Stimulated activated naive CD8-positive, alpha-beta T cell treated with anti-CD3 and anti-CD28 coated beads, Interleukin-15, Interleukin-2, amounts not matched to agents 100 ng/mL and 50 ng/mL, for 24 hours (primary cell): Measurements from ENCODE around the gene HLA-DQB1.
"Not testable (repeated sequence)": the region's sequence is repeated elsewhere in the genome, so short reads cannot be mapped to it uniquely, and the experiment has no call there.

ENCODE experiments used
- H3K27ac Mint-ChIP-seq: one replicate; pipeline ENCODE4 v1.8.0; 2021; ENCODE audit warnings: mild to moderate bottlenecking, mixed read lengths
- H3K27me3 Mint-ChIP-seq: one replicate; pipeline ENCODE4 v1.8.0; 2021; ENCODE audit warnings: mixed read lengths
- H3K36me3 Mint-ChIP-seq: one replicate; pipeline ENCODE4 v1.8.0; 2021; ENCODE audit warnings: low read depth, mixed read lengths
- H3K4me1 Mint-ChIP-seq: one replicate; pipeline ENCODE4 v1.8.0; 2021; ENCODE audit warnings: low read depth, mixed read lengths
- H3K4me3 Mint-ChIP-seq: one replicate; pipeline ENCODE4 v1.8.0; 2021; ENCODE audit warnings: mild to moderate bottlenecking, mixed read lengths
- H3K9me3 Mint-ChIP-seq: one replicate; pipeline ENCODE4 v1.8.0; 2021; ENCODE audit warnings: mixed read lengths

The HLA-DQB1 gene

GRCh38 chr6:32642720-32643106 lies 23.7 kb downstream of the HLA-DQB1 start:
- Mint-ChIP-seq H3K27me3 (peaks cover 3% of the 10 kb centered on the region), H3K9me3 (no peaks in the 10 kb centered on the region), H3K36me3 (peaks cover 20% of the 10 kb centered on the region), H3K4me3 (no peak overlapping the region), H3K27ac (peak overlapping the region; percentile 5), H3K4me1 (peaks cover 36% of the 10 kb centered on the region)

GRCh38 chr6:32641785-32642719 lies 24.4 kb downstream of the HLA-DQB1 start:
- H3K27ac Mint-ChIP-seq = peak overlapping the region; percentile 5
- peaks cover 38% of the 10 kb centered on the region for H3K4me1 Mint-ChIP-seq
- H3K36me3 Mint-ChIP-seq = peaks cover 20% of the 10 kb centered on the region
- H3K9me3 Mint-ChIP-seq, H3K27me3 Mint-ChIP-seq, H3K4me3 Mint-ChIP-seq: not testable (repeated sequence)

- H3K4me1 Mint-ChIP-seq = peaks cover 40% of the 10 kb centered on the region
- H3K27me3 Mint-ChIP-seq = peaks cover 3% of the 10 kb centered on the region
- H3K27ac Mint-ChIP-seq = no peak overlapping the region
- H3K9me3 Mint-ChIP-seq = no peaks in the 10 kb centered on the region
- peaks cover 20% of the 10 kb centered on the region for H3K36me3 Mint-ChIP-seq
- H3K4me3 Mint-ChIP-seq = peak overlapping the region; percentile 40
These were observed 25.3 kb downstream of the HLA-DQB1 start for GRCh38 chr6:32641122-32641521.

- Mint-ChIP-seq H3K27ac (no peak overlapping the region), H3K36me3 (peaks cover 16% of the 10 kb centered on the region), H3K9me3 (no peaks in the 10 kb centered on the region), H3K4me3 (peak overlapping the region; percentile 53), H3K27me3 (peaks cover 3% of the 10 kb centered on the region), H3K4me1 (peaks cover 53% of the 10 kb centered on the region)
These were observed 26.7 kb downstream of the HLA-DQB1 start for GRCh38 chr6:32639440-32640394.

- Mint-ChIP-seq H3K4me3 (peak overlapping the region; percentile 78), H3K9me3 (no peaks in the 10 kb centered on the region), H3K27ac (peak overlapping the region; percentile 79), H3K27me3 (peaks cover 3% of the 10 kb centered on the region), H3K36me3 (peaks cover 13% of the 10 kb centered on the region), H3K4me1 (peaks cover 55% of the 10 kb centered on the region)
These were observed 27.8 kb downstream of the HLA-DQB1 start for GRCh38 chr6:32638532-32639219.

GRCh38 chr6:32637883-32638282 lies 28.6 kb downstream of the HLA-DQB1 start:
- peaks cover 7% of the 10 kb centered on the region for H3K36me3 Mint-ChIP-seq
- peak overlapping the region; percentile 59 for H3K27ac Mint-ChIP-seq
- peaks cover 3% of the 10 kb centered on the region for H3K27me3 Mint-ChIP-seq
- peaks cover 50% of the 10 kb centered on the region for H3K4me1 Mint-ChIP-seq
- H3K9me3 Mint-ChIP-seq = no peaks in the 10 kb centered on the region
- H3K4me3 Mint-ChIP-seq = peak overlapping the region; percentile 78

GRCh38 chr6:32637219-32637880 lies 29.1 kb downstream of the HLA-DQB1 start, which contains the start of gene HLA-DQA1:
Gene HLA-DQA1 (plus strand): TSS chr6:32637406. CDS start chr6:32637459, 53 bp downstream.
- H3K27ac Mint-ChIP-seq = peak within 1 kb of the TSS; percentile 79
- H3K4me3 Mint-ChIP-seq = peak within 1 kb of the TSS; percentile 78
- peaks cover 3% of the 10 kb centered on the region for H3K27me3 Mint-ChIP-seq
- H3K36me3 Mint-ChIP-seq = peaks cover 4% of the 10 kb centered on the region
- H3K4me1 Mint-ChIP-seq = peaks cover 50% of the 10 kb centered on the region
- no peaks in the 10 kb centered on the region for H3K9me3 Mint-ChIP-seq

- H3K27ac Mint-ChIP-seq = no peak overlapping the region
- no peaks in the 10 kb centered on the region for H3K36me3 Mint-ChIP-seq
- no peak overlapping the region for H3K4me3 Mint-ChIP-seq
- peaks cover 35% of the 10 kb centered on the region for H3K4me1 Mint-ChIP-seq
- H3K9me3 Mint-ChIP-seq = no peaks in the 10 kb centered on the region
- peaks cover 3% of the 10 kb centered on the region for H3K27me3 Mint-ChIP-seq
These were observed 30.8 kb downstream of the HLA-DQB1 start for GRCh38 chr6:32635526-32636123.

GRCh38 chr6:32629793-32630192 lies 36.7 kb downstream of the HLA-DQB1 start:
- H3K36me3 Mint-ChIP-seq, H3K9me3 Mint-ChIP-seq, H3K27me3 Mint-ChIP-seq, H3K27ac Mint-ChIP-seq, H3K4me3 Mint-ChIP-seq: not testable (repeated sequence)
- H3K4me1 Mint-ChIP-seq = peaks cover 42% of the 10 kb centered on the region

- Mint-ChIP-seq H3K4me3 (peak overlapping the region; percentile 52), H3K9me3 (no peaks in the 10 kb centered on the region), H3K27ac (peak overlapping the region; percentile 84), H3K4me1 (peaks cover 54% of the 10 kb centered on the region), H3K36me3 (no peaks in the 10 kb centered on the region), H3K27me3 (no peaks in the 10 kb centered on the region)
These were observed 38.6 kb downstream of the HLA-DQB1 start for GRCh38 chr6:32627831-32628230.

GRCh38 chr6:32627249-32627648 lies 39.2 kb downstream of the HLA-DQB1 start:
- peaks cover 54% of the 10 kb centered on the region for H3K4me1 Mint-ChIP-seq
- H3K4me3 Mint-ChIP-seq = no peak overlapping the region
- no peak overlapping the region for H3K27ac Mint-ChIP-seq
- no peaks in the 10 kb centered on the region for H3K36me3 Mint-ChIP-seq
- no peaks in the 10 kb centered on the region for H3K9me3 Mint-ChIP-seq
- no peaks in the 10 kb centered on the region for H3K27me3 Mint-ChIP-seq

GRCh38 chr6:32625137-32625536 lies 41.3 kb downstream of the HLA-DQB1 start:
- Mint-ChIP-seq H3K27me3 (no peaks in the 10 kb centered on the region), H3K36me3 (no peaks in the 10 kb centered on the region), H3K27ac (peak overlapping the region; percentile 16), H3K4me1 (peaks cover 67% of the 10 kb centered on the region), H3K9me3 (no peaks in the 10 kb centered on the region), H3K4me3 (peak overlapping the region; percentile 5)

GRCh38 chr6:32624565-32624964 lies 41.9 kb downstream of the HLA-DQB1 start:
- Mint-ChIP-seq H3K27ac (no peak overlapping the region), H3K9me3 (no peaks in the 10 kb centered on the region), H3K4me3 (no peak overlapping the region), H3K4me1 (peaks cover 67% of the 10 kb centered on the region), H3K27me3 (no peaks in the 10 kb centered on the region), H3K36me3 (no peaks in the 10 kb centered on the region)

- Mint-ChIP-seq H3K4me3 (peak overlapping the region; percentile 62), H3K4me1 (peaks cover 67% of the 10 kb centered on the region), H3K27ac (peak overlapping the region; percentile 63), H3K27me3 (no peaks in the 10 kb centered on the region), H3K9me3 (no peaks in the 10 kb centered on the region), H3K36me3 (no peaks in the 10 kb centered on the region)
These were observed 42.8 kb downstream of the HLA-DQB1 start for GRCh38 chr6:32623693-32624092.
